TTC549 (cell line): ENCODE measurements around the gene TSPAN11.
"Not testable (repeated sequence)": the region's sequence is repeated elsewhere in the genome, so short reads cannot be mapped to it uniquely, and the experiment has no call there.

Experiments used
- FAIRE-seq: peaks from 2 replicates; lab custom pipeline; 2012; peaks lifted over from hg19 to GRCh38; lab: Jason Lieb, UNC

TSPAN11 gene

GRCh38 chr12:30926243-30927221 is at the start of gene TSPAN11:
TSPAN11 (plus strand) TSS chr12:30926748; CDS start chr12:30953992, 27,244 bp downstream.
- FAIRE-seq = no peak

GRCh38 chr12:30877105-30877875 is 49.3 kb upstream of the TSPAN11 start:
- FAIRE-seq = no peak

GRCh38 chr12:30878024-30878423 is 48.5 kb upstream of the TSPAN11 start:
- no peak for FAIRE-seq

DNA sequence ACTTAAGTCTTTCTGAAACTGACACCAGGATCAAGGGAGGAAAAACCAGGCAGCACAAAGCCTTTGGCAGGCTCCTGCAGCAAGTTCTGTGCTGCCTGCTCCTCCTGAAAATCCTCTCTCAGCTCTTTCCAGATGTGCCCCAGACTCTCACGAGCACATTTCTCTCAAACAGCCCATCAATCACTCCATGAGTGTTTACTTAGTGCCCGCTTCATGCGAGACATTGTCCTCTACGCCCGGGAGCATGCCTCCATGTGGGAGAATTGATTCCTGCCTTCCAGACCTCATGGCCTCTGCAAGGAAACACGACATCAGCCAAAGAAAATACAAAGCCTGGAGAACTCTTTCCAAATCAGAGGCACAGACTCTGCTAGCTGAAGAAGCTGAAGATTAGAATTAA is 46.5 kb upstream of the TSPAN11 start:
- FAIRE-seq = no peak

- FAIRE-seq = no peak
Measured at GRCh38 chr12:30880813-30881212, 45.7 kb upstream of the TSPAN11 start.

GRCh38 chr12:30882706-30883105 is 43.8 kb upstream of the TSPAN11 start:
- FAIRE-seq = no peak

DNA sequence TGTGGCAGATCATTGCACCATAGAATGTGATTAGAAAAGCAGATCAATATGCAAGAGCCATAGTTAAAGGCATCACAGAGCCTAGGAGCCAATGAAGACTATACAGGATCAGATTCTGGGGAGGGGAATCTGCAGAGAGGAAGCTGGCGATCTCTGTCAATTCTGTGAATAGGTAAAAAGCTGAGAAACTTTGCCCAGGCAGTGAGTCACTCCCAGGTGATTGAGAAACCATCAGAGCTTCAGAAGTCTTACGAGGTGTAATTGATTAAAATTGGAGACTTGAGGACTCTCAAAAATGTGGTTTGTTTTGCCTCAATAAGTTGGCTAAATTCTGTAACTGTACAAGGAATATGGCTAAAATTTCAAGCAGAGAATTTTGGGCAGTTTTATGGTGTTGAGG is 41.7 kb upstream of the TSPAN11 start:
- FAIRE-seq = no peak

DNA sequence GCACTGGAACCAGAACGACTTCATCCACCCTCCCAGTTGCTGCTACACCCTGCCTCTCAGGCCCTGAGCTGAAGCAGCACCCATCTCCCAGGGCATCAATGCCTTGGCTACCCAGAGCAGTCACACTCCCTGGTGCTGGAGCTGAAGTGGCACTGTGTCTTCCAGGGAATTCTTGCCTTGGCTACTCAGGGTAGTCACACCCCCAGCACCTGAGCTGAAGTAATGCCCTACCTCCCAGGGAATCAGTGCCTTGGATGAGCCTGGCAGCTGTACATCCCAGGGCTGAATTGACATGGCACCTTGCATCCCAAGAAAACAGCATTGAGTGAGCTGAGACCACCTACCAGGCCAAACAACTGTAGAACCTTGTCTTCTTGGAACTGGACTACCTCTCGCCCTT is 41.2 kb upstream of the TSPAN11 start:
- no peak for FAIRE-seq

DNA sequence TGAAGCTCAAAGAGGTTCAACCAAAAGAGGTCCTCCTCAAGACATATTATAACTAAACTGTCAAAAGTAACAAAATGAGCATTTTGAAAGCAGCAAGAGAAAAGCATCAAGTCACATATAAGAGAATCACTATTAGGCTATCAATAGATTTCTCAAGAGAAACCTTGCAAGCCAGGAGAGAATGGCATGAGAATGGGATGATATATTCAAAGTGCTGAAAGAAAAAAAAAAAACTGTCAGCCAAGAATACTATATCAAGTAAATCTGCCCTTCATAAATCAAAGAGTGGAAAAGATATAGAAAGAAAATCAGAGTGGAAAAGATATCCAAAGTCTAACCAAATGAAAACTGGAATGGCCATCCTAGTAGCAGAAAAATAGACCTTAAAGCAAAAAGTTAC is 39.3 kb upstream of the TSPAN11 start:
- no peak for FAIRE-seq

DNA sequence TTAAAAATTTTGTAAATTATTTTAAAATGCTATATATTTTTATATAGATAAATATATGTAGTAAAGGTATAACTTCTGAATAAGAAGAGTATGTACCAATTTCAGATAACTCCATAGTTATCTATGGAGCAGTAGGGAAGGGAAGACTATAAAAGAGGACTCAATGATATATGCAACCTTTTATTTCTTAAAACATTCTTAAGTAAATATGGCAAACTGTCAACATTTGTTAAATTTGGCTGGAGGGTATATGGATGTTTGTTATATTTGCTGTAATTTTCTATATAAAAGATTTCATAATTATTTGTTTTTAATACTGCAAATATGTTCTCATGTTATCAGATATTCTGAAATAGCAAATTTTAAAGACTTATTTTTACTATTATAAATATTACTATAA is 38.3 kb upstream of the TSPAN11 start:
- FAIRE-seq = no peak

DNA sequence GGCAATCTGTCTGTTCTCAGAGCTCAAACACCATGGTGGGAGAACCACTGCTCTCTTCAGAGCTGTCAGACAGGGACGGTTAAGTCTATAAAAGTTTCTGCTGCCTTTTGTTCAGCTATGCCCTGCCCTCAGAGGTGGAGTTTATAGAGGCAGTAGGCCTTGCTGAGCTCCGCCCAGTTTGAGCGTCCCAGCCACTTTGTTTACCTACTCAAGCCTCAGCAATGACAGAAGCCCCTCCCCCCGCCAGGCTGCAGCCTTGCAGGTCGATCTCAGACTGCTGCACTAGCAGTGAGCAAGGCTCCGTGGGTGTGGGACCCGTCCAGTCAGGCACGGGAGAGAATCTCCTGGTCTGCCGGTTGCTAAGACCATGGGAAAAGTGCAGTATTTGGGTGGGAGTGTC is 32.0 kb upstream of the TSPAN11 start:
- FAIRE-seq = not testable (repeated sequence)

GRCh38 chr12:30896461-30896860 is 30.1 kb upstream of the TSPAN11 start:
- no peak for FAIRE-seq

DNA sequence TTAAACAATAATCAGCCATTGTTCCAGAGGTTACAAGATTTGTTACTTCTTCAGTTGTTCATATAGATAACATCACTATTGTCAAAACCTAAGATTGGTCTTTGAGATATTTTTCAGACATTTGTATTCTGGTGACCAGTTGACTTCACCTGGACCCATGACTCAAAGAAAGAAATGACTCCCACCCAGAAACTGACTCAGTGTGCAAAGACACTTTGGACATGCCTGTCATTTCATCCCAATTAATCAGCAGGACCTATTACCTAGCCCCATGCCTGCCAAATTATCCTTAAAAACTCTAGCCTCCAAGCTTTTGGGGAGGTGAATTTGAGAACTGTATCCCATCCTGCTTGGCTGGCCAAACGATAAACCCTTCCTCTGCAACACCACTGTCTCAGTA is 27.7 kb upstream of the TSPAN11 start:
- no peak for FAIRE-seq

DNA sequence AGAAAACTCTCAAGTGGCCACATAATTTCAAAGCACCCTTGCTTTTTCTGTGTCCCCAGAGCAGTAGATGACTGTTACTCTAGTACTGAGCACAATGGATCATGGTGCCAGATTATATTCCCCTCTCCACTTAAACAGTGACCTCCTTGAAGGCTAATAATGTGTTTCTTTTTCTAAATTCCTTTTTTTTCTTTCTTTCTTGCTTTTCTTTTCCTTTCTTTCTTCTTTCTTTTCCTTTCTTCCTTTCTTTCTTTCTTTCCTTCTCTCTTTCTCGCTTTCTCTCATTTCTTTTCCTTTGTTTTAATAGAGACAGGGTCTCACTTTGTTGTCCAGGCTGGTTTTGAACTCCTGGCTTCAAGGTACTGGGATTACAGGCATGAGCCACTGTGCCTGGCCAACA is 26.2 kb upstream of the TSPAN11 start:
- FAIRE-seq = no peak

DNA sequence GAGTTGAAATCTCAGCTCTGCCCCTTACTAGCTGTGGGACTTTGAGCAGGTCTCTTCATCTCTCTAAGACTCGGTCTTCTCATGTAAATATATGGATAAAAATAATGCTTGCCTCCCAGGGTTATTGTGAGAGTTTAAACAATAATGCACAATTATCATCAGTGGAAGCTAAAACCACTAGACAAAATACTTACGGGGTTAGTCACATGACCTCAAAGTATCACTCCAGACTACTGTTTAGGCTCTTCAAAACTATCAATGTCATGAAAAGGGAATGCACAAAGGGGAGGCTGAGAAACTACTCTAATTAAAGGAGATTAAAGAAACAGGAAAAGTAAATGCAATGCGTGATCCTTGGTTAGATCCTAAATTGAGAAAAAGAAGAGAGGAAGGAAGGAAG is 24.5 kb upstream of the TSPAN11 start:
- FAIRE-seq = no peak

DNA sequence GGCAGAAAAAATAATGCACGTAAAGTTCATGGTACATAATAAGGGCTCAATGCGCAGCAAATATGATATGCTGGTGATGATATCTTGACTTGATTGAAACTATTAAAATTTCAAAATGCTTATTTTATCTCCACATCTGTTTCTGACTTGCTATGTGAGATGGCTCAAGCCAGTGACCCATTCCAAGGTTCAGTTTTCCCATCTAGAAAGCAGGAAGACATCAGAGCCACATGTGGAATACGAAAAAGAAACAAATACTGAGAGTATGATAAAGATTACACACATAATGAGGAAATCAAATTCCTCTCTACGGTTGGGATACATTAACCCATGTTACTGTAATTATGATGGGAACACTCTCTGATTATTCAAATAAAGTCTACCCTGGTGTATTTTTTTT is 24.0 kb upstream of the TSPAN11 start:
- no peak for FAIRE-seq

DNA sequence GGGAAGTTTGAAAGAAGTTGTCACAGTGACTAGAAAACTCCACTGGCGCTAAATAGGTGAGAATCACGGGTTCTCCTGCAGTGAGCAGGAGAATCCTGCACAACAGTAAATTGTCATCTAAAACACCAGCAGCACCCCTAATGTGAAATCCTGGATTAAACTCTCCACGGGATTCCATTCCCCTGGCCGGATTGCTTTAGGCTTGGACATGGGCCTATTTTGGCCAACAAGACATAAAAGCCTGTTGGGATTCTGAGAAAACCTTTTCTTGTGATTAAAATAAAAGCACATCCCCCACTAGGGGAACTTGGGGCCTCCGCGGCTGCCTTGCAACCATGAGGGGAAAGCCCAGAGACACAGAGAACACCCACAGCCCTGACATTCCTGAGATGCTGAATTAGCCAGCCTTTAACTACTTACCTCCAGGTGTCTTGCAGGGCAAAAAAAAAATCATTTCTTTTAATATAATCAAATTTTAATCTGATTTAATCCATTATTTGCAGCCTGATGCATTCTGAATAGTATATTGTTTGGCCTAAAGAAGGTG is 21.0 kb upstream of the TSPAN11 start:
- no peak for FAIRE-seq

GRCh38 chr12:30908076-30908721 is 18.3 kb upstream of the TSPAN11 start:
- FAIRE-seq = no peak

DNA sequence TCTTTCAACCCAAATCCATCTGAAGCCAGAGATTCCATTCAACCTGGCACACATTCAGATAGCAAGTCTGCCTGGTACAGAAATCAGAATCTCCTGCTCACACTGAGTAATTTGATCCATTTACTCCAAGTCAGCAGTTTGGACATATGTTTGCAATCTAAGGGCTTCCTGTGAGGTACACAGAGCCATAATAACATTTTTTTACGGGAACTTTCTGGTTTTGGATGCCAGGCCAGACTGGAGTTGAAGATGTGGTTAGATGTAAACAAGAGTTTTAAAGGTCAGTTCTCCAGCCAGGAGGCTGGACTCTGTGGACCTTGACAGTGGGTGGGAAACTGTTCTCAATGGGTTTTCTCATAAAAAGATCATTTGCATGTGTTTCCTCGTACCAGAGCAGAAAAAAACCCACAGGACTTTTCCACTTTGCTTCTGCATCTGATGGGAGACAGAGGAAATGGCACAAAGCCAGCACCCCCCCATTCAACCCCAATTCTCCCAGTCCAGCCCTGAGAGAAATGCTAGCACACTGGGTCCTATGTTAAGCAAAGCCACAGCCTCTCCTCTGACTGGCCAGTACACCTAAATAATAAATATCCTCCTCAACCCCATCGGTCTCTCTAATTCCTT is 17.7 kb upstream of the TSPAN11 start:
- no peak for FAIRE-seq

- FAIRE-seq = no peak
Measured at GRCh38 chr12:30909349-30910037, 17.1 kb upstream of the TSPAN11 start.

- no peak for FAIRE-seq
Measured at GRCh38 chr12:30910038-30910350, 16.6 kb upstream of the TSPAN11 start.

- no peak for FAIRE-seq
Measured at GRCh38 chr12:30911207-30911606, 15.3 kb upstream of the TSPAN11 start.
